GM13977 (cell line): ENCODE measurements around the gene GLB1L3.
"Not testable (repeated sequence)": the region's sequence is repeated elsewhere in the genome, so short reads cannot be mapped to it uniquely, and the experiment has no call there.

ENCODE experiments used
- DNase-seq: peaks from one replicate; pipeline ENCODE4 v3.0.0; 2012; ENCODE audit warnings: low spot score
- in situ Hi-C: fragments of 300-500 bp; cut with MboI; formaldehyde crosslinking; loops from one replicate; pipeline ENCODE4 v1.12.0; 2022; ENCODE audit warnings: low sequenced_read_pairs, low pct_unique_long_range_greater_than_20kb, mixed read lengths, inconsistent platforms; ENCODE audit not compliant: unreplicated experiment
- TF ChIP-seq, protein P1 (sequence below): IDR thresholded peaks from 2 replicates; pipeline ENCODE4 v1.5.1; 2012; ENCODE audit warnings: mild to moderate bottlenecking, control low read depth; ENCODE audit not compliant: insufficient read depth; ENCODE audit errors: extremely low read depth, missing control alignments

GLB1L3 gene

DNA sequence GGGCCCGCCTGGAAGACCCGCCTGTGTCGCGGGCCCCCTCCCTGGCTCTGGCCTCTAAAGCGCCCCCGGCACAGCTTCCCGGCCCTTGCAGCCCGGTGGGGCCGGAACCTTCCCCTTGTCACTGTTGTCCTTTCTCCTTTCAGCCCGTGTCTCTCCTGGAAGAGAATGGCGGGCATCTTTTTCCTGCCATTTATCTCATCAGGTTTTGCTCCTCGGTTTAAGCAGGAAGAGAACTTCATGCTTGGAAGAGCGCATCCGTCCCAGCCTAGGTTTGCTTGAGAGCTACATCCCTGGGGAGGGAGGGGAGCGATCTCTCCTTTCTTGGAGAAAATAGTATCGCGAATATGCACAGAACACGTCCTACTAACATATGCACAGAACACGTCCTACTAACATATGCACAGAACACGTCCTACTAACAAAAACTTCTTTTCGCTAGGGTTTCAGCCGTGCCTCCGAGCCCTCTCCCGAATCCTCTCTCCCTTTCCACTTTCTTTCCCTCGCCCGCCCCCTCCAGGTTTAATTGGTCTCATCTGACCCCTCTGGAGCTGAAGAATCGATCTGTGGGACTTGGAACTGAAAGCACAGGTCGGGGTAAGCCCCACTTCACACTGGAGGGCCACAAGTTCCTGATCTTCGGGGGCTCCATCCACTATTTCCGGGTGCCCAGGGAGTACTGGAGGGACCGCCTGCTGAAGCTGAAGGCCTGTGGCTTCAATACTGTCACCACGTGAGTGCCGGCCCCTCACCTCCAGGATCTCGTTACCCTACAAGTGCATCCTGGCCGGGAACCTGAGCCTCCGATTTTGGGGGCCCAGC, 1.2 kb downstream of the GLB1L3 start:
- no peak for DNase-seq
- TF ChIP-seq, protein P1, sequence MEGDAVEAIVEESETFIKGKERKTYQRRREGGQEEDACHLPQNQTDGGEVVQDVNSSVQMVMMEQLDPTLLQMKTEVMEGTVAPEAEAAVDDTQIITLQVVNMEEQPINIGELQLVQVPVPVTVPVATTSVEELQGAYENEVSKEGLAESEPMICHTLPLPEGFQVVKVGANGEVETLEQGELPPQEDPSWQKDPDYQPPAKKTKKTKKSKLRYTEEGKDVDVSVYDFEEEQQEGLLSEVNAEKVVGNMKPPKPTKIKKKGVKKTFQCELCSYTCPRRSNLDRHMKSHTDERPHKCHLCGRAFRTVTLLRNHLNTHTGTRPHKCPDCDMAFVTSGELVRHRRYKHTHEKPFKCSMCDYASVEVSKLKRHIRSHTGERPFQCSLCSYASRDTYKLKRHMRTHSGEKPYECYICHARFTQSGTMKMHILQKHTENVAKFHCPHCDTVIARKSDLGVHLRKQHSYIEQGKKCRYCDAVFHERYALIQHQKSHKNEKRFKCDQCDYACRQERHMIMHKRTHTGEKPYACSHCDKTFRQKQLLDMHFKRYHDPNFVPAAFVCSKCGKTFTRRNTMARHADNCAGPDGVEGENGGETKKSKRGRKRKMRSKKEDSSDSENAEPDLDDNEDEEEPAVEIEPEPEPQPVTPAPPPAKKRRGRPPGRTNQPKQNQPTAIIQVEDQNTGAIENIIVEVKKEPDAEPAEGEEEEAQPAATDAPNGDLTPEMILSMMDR, result no peak
- in situ Hi-C loops, result no loop called here

DNA sequence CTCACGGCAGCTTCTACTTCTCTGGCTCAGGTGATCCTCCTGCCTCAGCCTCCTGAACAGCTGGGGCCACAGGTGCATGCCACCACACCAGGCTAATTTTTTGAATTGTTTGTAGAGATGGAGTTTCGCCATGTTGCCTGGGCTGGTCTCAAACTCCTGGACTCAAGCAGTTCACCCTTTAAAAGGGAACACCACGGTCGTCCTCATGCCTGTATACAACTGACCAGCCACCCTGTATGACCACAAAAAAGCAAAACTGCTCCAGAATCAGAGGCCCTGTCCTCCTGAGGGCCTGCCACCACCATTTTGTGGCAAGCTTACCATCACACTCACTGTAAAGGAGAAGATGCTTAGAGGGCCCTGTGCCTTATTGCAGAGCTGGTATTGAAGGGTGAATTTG, 2.2 kb downstream of the GLB1L3 start:
- in situ Hi-C loops, result no loop called here
- no peak for DNase-seq
- TF ChIP-seq, protein P1, result no peak

DNA sequence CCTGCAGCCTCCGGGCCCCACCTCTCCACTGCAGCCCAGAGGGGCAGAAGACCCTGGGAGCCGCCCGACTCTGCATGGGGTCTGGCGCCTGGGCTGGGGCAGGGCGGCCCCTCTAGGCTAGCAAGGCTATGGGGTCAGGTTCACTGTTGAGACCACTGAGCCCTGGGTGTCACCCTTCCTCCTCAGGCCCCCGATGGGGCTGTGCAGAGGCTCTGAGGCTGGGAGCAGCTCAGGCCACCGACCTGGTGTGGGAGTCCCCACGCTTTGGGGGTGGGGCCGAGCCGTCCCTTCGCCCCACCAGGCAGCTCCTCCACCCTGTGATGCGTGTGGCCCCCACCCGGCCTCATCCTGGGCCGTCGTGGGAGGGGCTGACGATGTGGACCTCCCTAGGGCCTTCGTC, 5.5 kb downstream of the GLB1L3 start:
- in situ Hi-C loops, result not testable (repeated sequence)

DNA sequence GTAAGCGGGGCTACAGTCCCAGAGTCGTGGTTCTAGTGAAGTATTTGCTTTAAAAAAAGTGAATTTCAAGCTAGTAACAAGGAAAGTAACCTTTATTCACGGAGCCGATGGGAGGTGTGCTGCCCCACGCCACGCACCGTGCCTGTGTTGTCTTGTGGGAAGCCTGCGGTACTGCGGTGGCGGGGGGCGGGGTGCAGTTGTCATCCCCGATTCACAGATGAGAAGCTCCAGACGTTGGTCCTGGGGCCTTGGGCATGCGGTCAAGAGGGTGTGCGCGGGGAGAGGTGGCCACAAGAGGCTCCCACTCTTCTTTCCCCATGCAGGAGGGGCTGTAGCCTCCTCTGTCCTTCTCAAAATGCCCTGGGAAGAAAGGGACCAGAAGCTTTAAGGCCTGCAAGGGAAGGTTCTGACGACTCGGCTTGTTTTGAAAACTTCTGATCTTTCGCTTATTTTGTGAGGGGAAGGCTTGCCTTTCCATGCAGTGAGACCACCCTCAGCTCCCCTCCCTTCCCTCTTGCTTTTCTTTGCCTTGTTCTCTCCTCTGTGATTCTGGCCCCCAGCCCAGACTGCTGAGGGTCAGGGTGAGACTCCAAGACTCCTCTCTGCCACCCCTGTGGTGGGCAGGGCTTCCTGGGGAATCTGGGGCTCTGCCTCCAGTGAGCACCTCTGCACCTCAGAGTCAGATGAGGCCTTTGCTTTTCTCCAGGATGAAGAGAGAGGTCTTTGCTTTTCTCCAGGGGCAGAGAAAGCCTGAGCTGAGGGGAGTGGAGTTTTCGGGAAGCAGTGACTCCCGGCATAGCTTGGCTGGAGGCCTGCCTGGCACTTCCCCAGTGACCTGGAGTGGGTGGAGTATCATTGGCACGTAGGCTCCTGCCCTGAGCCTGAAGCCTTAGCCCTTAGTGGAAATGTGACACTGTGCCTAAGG, 6.2 kb downstream of the GLB1L3 start:
- DNase-seq, result no peak
- in situ Hi-C loops, result no loop called here
- TF ChIP-seq, protein P1, result no peak

More for the DNA sequence above, 5.5 kb downstream of the GLB1L3 start:
- DNase-seq, result not testable (repeated sequence)

DNA sequence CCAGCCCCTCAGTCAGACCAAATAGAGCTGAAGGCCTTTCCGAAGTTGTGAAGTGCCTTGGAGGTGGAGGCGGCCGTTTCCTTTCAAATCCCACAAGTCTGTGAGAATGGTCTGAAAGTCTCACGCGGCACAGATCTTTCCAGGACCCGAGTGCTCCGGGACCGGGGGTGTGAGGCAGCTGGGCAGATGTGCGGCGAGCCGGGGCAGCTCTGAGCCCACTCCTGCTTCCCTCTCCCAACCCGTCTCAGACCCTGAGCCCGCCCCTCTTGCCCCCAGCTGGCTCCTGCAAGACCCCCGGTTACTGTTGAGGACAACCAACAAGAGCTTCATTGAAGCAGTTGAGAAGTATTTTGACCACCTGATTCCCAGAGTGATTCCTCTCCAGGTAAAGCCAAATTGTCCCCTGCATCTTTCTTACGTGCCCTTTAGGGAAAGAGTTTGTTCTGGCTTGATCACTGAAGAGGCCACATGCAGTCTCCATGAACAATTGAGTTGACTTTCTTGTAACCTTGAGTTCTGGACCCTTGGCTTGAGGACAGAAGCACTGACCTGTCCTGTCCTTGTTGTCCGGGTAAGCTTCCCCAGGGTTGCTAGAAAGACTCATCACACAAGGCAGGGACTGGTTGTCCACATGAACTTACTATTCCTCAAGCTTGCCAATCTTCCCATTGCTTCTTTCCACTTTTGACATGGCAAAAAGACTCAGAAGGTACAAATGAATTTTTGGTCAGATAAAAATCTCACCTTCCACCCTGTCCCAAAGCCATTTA, 7.5 kb downstream of the GLB1L3 start:
- TF ChIP-seq, protein P1, result no peak
- in situ Hi-C loops, result no loop called here
- no peak for DNase-seq

DNA sequence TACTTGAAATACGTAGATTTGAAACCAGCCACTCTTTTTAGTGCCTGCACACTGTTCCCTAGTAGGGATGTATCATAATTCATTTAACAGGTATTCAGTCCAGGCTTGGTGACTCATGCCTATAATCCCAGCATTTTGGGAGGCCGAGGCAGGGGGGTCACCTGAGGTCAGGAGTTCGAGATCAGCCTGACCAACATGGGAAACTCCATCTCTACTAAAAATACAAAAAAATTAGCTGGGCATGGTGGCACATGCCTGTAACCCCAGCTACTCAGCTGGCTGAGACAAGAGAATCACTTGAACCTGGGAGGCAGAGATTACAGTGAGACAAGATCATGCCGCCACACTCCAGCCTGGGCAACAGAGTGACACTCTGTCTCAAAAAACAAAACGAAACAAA, 8.2 kb downstream of the GLB1L3 start:
- DNase-seq, in situ Hi-C loops: not testable (repeated sequence)

DNA sequence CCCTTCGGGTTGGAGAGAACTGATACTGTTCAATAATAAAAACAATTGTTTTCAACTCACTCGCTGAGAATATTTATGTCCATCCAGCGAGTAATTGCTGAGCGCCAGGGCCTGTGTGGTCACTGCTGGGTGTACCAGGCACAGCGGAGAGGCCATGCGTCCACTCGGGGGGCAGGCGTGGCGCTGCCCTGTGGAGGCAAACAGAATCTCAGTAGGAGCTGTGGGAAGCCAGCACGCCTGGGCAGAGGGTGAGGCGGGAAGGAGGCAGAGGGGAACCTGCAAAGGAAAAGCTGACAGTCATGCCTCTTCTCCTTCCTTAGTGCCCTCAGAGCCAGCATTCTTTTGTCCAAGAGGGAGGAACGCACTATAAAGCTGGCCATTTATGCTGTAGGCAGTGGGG, 11.4 kb downstream of the GLB1L3 start:
- DNase-seq, result no peak
- in situ Hi-C loops, result no loop called here
- TF ChIP-seq, protein P1, result no peak
